ENCODE results near the gene HUNK.

Gene HUNK

GRCh38 chr21:31898933-31899630 lies 26.3 kb downstream of the HUNK start:
- DNase-seq: no peak

- no peak for DNase-seq
These were observed 27.5 kb downstream of the HUNK start for GRCh38 chr21:31900121-31900895.

DNA sequence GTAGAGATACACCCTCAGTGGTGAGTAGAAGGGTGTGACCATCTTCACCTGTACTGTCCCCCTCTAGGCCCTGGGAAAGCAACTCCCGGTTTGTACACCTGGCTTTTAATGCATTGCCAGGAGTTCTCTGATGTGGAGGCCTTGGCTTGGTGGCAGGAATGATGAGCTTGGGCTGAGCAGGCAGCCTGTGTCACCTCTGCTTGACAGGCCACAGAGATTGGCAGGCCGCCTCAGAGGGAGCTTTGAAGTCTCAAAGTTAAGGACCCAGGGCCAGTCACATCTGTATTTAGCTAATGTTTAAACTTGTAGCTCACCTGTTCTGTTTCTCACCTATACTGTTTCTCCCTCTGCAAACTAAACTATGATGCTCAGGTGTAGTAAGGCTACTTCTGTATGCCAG lies 28.5 kb downstream of the HUNK start:
- DNase-seq: no peak

DNA sequence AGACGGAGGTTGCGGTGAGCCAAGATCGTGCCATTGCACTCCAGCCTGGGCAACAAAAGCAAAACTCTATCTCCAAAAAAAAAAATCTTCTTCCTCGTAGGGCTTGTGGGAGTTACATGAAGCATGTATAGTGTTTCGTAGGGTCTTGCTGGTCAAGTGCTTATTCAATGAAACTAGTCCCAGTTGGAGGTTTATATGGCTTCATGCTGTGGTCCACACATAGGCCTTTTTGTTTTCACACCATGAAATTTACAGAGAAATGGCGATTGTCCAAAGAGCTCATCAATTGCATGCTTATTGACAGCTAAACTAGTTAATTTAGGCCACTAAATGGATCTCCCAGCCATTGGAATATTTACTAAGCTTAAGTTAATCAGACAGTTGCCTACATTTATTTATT lies 29.6 kb downstream of the HUNK start:
- no peak for DNase-seq

GRCh38 chr21:31903896-31904295 lies 31.1 kb downstream of the HUNK start:
- DNase-seq: no peak

DNA sequence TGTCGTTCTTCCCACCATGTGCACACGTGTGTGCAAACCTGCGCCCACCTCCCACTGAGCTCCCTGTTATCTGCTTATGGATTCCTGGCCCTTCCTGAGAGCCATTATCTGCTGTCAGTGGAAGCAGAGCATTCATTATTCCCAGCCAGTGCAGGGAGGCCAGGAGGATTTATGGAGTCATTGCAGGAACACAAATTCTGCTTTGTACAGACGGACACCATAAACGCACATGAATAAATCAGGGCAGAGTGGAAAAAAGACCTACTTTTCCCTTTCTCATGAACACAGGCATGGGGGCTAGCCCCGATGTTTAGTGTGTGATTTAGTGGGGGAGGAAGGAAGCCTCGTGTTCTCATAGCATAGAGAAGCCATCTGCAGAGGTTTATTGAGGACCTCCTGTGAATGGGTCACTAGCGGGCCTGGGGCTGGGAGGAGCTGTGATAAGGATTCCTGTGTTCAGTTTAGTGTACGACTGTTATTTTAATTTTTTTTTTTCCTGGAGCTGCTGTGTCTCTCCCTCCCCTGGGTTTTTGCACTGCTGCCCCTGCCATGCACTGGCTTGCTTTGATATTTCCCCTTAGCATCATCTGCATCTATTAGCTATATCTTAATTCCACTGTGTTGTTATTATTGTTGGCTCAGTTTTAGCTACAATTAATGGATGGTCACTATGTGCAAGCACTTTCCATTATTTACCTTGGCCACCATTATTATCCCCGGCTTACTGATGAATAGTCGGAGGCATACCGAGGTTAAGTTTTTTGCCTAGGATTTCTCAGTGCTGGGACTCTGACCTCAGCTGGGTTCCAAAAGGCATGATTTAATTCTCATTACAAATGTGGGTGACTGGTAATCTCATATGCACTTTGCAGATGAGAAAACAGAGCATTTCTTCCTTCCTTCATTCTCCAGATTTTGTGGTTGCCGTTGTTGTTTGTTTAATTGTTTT lies 33.0 kb downstream of the HUNK start:
- no peak for DNase-seq

GRCh38 chr21:31908106-31909031 lies 35.5 kb downstream of the HUNK start:
- no peak for DNase-seq

DNA sequence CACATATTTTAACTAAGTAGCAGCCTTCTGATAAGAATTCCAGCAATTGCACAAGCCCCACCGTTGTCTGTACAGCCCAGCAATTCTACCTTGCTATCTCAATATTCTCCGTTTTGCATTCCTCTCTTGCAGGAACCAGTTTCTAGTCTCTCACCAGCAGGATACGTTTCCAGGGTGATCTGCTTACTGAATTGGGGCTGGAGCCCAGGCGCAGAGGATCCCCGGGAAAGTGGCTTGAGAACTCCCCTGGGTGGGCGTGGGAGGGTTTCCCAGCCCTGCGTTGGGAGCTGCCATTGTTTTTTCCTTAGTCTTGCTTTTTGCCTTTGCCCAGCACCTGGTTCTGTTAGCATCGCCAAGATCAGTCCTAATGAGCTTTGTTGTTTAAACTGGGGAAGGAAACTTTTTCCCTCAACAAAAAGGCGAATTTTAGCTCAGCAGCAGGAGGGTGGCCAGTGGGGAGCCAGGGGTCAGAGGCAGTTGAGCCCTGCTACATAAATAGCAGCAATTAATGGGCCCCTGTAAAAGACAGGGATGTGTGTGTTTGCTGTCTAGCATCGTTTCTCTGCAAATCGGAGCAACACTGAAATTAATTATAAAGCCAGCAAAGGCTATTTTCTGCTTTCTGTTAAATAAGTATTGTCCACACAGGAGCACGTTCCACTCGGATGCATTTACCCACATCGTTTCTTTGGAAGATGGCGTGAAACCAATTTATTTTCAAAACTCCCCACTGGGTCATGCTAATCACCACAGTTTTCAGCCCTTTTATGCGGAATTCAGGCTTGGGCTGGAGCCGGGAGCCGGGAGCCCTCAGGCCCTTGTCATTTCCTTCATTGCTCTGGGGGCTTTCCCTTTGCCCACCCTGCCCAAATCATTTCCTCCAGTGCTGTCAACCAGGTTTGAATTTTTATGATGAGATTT lies 36.6 kb downstream of the HUNK start:
- DNase-seq: no peak

DNA sequence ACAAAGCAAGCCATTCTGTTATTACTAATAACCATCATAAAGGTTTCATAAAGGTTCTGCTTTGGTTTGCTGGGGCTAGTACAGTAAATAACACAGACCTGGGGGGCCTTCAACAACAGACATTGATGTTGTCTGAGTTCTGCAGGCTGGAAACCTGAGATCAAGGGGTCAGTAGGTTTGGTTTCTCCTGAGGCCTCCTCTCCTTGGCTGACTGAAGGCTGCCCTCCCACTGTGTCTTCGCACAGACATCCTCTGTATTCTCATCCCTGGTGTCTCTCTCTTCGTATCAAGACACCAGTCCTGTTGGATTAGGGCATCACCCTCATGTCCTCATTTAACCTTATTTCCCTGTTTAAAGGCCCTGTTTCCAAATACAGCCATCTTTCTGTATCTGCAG lies 37.3 kb downstream of the HUNK start:
- no peak for DNase-seq

GRCh38 chr21:31911138-31911907 lies 38.5 kb downstream of the HUNK start:
- no peak for DNase-seq

DNA sequence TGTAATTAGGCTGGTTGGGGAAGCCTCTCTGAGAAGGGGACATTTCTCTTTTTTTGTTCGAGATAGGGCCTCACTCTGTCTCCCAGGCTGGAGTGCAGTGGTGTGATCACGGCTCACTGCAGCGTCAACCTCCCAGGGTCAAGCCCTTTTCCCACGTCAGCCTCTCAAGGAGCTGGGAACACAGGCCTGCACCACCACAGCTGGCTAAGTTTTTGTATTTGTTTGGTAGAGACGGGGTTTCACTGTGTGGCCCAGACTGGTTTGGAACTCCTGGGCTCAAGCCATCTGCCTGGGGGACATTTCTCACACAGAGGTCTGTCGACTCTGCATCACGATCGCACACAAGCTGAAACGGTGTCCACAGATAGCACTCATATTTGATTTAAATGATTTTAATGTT lies 39.7 kb downstream of the HUNK start:
- DNase-seq: no peak

DNA sequence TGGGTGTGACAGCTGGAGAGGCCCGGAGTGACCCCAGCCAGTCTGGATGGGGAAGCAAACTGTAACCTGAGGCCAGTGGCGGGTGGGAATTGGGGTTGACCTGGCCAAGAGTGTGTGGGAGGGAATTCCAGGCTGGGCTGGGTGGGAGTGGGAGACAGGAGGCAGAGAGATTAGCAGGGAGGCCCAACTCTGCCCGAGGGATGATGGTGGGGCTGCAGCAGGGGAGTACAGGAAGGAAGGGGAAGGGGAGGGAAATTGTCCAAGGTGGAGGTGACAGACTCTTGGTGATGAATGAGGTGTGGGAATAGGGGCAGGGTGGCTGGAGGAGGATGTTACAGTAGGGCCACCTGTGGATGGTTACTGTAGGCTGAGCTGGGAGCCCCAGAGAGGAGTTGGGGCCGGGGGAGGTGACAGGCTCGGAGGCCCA lies 40.4 kb downstream of the HUNK start:
- DNase-seq: no peak

DNA sequence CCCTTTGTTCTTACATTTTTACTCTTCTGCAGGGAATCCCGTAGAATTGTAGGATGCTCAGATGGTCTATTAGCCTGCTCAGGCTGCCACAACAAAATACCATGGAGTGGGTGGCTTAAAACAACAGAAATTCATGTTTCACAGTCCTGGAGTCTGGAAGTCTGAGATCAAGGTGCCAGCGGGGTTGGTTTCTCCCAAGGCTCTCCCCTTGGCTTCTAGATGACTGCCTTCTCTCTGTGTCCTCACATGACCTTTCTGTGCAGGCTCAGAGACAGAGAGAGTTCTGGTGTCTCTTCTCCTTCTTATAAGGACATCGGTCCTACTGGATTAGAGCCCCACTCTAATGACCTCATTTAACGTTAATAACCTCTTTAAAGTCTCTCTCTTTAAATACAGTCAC lies 41.7 kb downstream of the HUNK start:
- DNase-seq: no peak

GRCh38 chr21:31915566-31915965 lies 42.7 kb downstream of the HUNK start:
- no peak for DNase-seq

DNA sequence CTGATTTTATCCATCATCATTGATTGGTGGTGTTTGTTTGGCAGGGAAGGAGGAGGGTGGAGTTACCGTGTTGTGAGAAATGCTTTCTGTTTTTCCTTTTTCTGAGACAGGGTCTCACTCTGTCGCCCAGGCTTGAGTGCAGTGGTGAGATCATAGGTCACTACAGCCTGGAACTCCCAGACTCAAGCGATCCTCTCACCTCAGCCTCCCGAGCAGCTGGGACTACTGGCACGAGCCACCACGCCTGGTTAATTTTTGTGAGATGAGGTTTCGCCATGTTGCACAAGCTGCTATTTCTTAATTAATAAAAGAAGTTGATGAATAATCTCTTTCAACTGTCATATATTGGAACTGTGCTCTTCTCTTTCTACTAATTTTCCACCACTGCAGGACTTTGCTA lies 44.3 kb downstream of the HUNK start:
- DNase-seq: no peak

GRCh38 chr21:31918250-31918775 lies 45.5 kb downstream of the HUNK start:
- DNase-seq: no peak

DNA sequence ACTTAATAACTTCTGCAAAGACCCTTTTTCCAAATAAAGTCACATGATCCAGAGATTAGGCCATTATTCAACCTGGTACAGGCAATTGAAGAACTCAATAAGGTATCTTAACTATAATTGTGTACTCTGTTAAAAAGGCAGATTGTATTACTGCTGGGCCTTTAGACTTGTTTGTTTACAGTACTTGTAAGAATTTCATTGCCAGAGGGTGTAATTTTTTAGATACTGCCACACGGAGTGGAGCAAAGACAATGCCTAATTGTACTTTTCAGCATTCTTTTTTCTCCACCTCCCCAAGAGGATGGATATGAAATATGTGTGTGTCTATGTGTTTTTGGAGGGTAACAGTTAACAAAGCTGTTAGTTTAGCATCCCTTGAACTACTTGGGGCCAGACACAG lies 47.5 kb downstream of the HUNK start:
- no peak for DNase-seq

GRCh38 chr21:31921079-31921478 lies 48.3 kb downstream of the HUNK start:
- no peak for DNase-seq

DNA sequence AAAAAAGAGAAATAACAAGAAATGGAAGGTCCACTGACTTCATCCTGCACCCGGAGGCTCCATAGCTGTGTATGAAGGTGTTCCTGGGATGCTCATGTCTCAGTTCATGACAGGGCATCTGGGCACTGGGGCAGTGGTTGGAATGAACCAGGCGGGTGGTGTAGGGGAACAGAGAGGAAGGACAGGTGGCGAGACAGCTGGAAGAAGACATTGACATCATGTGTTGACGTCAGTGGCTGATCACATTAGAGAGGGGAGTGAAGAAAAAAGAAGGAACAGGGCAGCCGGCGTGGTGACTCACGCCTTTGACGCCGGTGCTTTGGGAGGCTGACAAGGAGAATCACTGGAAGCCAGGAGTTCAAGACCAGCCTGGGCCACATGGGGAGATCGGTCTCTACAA lies 50.1 kb downstream of the HUNK start:
- no peak for DNase-seq

- DNase-seq: no peak
These were observed 50.9 kb downstream of the HUNK start for GRCh38 chr21:31923756-31924155.

All from DMS79 treated with DMSO at 0.1 percent for 48 hours (cell line).